ENCODE data around the gene DNAH10.

DNAH10 gene, protein sequence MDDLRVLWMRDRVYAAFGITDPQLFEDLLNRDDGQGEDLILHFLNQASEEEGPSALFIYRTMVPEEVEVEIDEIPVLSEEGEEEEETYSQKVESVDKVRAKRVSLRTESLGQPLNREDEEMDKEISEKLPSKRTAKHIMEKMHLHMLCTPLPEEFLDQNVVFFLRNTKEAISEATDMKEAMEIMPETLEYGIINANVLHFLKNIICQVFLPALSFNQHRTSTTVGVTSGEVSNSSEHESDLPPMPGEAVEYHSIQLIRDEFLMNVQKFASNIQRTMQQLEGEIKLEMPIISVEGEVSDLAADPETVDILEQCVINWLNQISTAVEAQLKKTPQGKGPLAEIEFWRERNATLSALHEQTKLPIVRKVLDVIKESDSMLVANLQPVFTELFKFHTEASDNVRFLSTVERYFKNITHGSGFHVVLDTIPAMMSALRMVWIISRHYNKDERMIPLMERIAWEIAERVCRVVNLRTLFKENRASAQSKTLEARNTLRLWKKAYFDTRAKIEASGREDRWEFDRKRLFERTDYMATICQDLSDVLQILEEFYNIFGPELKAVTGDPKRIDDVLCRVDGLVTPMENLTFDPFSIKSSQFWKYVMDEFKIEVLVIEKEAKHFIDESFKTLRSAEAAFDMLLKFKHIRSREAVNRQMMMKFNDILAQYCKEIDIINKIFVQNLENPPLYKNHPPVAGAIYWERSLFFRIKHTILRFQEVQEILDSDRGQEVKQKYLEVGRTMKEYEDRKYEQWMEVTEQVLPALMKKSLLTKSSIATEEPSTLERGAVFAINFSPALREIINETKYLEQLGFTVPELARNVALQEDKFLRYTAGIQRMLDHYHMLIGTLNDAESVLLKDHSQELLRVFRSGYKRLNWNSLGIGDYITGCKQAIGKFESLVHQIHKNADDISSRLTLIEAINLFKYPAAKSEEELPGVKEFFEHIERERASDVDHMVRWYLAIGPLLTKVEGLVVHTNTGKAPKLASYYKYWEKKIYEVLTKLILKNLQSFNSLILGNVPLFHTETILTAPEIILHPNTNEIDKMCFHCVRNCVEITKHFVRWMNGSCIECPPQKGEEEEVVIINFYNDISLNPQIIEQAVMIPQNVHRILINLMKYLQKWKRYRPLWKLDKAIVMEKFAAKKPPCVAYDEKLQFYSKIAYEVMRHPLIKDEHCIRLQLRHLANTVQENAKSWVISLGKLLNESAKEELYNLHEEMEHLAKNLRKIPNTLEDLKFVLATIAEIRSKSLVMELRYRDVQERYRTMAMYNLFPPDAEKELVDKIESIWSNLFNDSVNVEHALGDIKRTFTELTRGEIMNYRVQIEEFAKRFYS (N-terminal part only)

GRCh38 chr12:123761841-123762714, at the start of gene DNAH10:
TSS of gene DNAH10 (plus strand) at chr12:123762301. CDS start at chr12:123762337, 36 bp downstream.
- peak; percentile 4 for DNase-seq

- no peak for DNase-seq
Observed at GRCh38 chr12:123712780-123713319, 49.3 kb upstream of the DNAH10 start.

GRCh38 chr12:123713398-123713797, 48.7 kb upstream of the DNAH10 start:
- no peak for DNase-seq

DNA sequence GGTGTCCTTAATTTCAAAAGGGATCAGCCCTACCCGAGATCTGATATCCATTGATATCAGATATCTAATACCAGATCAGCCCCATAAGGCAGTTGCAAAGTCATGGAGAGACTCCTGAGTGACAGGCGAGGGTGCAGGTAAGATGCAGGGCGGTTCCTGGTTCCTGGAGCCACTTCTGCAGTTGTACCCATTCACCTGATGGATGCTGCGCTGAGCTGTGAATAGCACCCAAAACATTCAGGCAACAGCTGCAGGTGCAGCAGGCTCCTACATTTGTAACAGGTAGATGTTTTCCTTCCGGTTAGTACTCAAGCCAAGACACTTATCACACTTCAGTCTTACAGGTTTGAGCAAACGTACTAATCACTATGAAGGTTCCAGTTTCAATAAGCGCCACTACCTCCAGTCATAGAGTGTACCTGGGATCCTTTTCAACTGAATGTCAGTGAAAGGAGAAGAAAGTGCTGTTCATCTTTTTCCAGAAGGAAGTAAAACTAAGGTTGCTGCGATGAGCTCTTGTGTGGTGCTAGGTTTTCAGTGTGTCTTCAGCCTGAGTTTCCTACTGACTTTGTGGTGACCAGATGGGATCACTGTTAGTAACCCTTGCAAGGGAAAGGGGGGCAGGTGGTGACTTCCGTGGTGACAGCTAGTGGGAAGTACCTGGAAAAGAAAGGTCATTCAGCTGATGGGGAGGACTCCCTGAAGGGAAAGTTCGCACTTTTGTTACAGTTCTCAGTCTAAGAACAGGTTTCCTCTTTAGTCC, 48.1 kb upstream of the DNAH10 start:
- no peak for DNase-seq

GRCh38 chr12:123715195-123715594, 46.9 kb upstream of the DNAH10 start:
- no peak for DNase-seq

DNA sequence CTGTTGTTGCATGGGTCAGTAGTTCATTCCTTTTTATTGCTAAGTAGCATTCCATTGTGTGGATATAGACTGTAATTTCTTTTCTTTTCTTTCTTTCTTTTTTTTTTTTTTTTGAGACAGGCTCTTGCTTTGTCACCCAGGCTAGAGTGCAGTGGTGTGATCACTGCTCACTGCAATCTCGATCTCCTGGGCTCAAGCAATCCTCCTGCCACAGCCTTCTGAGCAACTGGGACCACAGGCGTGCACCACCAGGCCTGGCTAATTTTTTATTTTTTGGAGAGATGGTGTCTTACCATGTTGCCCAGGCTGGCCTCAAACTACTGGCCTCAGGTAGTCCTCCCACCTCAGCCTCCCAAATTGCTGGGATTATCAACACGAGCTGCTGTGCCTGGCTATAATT, 44.8 kb upstream of the DNAH10 start:
- no peak for DNase-seq

DNA sequence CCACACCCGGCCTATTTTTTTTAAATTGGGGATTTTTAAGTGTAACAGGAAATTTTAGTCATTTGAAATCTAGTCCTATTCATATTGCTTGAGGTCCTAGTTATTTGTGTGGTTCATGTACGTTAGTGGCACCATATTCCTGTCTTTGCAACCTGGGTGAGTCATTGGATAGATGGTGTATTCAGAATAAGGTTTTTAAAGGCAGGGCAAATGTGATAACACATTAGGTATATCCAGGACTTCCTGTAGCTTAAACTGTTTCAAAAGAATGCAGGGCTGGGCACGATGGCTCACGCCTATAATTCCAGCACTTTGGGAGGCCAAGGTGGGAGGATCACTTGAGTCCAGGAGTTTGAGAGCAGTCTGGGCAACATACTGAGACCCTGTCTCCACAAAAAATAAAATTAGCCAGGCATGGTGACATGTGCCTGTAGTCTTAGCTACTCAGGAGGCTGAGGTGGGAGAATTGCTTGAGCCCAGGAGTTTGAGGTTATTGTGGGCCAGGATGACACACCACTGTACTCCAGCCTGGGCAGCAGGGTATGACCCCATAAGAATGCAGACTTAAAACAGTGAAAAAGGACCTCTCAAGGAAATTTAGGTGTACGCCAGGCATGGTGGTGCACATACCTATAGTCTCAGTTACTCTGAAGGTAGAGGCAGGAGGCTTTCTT, 41.8 kb upstream of the DNAH10 start:
- DNase-seq: no peak

DNA sequence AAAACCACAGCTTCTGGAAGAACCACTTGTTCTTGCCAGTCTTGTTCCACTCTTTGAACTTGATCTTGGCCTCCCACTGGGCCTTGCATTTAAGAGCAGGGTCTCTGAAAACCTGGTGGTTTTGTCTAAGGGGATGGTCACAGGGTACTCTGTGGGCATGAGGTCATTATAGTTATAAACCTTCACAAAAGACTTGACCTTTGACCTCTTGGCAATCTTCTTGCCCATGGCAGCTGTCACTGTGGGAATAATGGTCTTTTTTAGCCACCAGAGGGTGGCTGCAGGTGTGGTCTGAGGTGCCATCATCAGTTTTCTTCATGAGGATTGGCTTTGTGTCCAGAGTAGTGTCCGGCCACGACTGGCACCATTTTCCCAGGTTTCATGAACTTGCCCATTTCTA, 40.9 kb upstream of the DNAH10 start:
- no peak for DNase-seq

DNA sequence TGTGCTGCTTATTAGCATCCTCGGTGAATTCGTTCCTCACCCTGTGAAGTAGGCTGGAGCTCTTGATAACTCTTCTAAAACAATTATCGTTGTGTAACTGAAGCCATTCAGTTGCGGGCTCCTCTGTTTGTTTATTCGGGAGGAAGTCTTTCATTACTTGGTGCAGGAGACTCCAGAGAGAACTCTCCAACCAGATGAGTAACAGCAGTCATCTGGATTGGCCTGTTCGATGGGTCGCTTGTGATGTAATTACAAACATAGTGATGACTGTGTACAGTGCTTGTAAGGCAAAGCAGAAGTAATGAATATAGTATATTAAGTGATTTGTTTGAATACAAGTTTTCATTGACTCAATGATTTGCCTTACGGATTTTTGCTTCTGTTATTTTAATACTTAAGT, 39.1 kb upstream of the DNAH10 start:
- DNase-seq: no peak

DNA sequence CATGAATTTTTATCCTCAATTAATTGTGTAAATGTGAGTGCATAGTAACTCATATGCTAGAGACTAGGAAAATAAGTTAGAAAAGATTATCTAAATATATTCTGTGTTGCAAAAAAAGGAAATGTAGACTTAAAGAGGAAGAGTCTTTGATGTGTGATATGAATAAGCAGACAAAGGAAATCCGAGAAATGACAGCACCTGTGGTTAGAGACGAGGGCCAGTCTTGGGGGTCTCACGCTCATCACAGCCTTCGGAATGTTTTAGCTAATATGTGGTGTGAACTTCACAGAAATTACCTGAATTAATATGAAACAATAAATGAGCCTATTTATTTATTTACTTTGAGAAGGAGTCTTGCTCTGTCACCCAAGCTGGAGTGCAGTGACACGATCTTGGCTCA, 38.3 kb upstream of the DNAH10 start:
- DNase-seq: no peak

DNA sequence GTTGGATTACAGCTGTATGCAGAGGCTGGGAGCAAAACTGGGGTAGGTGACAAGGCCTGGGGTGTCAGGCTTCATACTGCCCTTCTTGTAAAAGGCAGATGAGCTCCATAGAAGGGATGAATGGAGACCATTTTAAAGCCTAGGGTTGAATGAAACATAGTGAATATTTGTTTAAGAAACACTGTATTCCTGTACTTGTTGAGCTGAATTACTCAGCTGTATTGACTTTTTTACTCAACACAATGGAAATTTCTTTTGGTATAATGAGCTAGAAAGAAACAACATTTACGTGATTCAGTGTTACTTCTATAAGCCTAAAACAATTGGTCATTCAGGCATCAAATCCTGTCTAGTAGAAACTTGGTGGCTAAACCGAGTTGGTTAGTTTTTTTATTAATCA, 35.9 kb upstream of the DNAH10 start:
- no peak for DNase-seq

DNA sequence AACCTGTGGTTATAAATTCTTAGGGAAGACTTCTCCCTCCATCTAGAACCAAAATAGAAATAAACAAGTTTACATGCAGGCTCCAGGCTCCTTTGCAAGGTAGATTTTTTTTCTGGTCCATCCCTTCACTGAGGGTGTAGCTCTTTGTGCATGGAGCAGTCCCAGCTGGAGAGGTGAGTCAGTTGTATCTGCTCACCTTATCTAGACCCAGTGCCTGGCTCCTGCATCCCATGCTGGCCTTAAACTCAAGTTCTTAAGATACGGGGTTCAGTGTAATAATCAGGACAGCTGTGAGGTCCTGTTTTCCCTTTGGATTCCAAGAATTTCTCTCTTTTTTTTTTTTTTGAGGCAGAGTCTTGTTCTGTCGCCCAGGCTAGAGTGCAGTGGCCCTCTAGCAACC, 35.1 kb upstream of the DNAH10 start:
- no peak for DNase-seq

GRCh38 chr12:123727878-123728277, 34.2 kb upstream of the DNAH10 start:
- DNase-seq: no peak

DNA sequence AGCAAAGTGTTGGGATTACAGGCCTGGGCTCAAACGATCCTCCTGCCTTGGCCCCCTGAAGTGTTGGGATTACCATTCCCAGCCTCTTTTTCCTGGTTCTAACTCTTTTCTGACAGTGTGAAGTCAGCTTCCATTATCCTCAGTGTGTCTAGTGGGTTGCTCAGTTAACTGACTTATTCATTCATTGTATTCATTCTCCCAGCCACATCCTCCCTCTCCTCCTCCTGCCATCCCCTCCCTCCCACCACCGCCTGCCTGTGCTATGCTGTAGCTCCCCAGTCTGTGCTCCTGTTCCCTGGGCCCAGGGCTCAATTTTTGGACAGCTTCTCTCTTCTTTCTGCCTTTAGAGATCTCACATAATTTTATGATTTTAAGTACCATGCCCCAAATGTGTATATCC, 30.5 kb upstream of the DNAH10 start:
- no peak for DNase-seq

DNA sequence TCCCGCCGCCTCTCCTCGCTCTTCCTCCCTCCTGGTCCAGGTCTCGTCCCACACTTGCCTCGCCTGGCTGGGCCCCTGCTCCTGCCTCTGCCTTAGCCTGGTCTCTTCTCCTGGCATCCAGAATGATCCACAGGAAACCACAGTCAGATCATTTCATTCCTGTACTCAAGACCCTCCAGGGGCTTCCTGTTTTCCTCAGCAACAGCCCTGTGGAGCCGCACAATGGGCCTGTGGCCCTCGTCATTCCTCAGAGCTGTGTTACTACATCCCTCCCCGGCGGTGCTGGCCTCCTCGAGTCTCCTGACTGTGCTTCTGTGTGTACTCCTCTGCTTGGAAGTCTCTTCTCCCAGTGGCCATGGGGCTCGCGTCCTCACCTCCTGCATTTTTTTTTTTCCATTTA, 29.9 kb upstream of the DNAH10 start:
- DNase-seq: no peak

- DNase-seq: no peak
Observed at GRCh38 chr12:123733229-123733628, 28.9 kb upstream of the DNAH10 start.

DNA sequence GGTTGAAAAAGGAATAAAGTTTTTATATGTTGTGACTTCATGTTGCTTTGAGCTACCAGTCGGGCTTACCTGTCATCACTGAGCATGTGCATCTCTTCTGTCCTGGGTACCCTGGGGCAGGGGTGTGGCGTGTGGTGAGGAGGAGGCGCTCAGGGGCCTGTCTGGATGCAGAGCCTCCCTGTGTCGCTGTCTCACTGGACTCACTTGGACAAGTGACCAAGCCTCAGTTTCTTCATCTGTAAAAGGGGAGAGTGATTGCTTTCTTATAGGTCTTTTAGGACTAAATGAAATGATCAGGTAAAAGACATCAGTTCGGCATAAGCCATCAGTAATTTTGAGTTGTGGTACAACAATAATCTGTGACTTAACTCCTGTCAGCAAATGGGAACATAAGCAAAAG, 27.8 kb upstream of the DNAH10 start:
- no peak for DNase-seq

- no peak for DNase-seq
Observed at GRCh38 chr12:123741937-123742572, 20.0 kb upstream of the DNAH10 start.

DNA sequence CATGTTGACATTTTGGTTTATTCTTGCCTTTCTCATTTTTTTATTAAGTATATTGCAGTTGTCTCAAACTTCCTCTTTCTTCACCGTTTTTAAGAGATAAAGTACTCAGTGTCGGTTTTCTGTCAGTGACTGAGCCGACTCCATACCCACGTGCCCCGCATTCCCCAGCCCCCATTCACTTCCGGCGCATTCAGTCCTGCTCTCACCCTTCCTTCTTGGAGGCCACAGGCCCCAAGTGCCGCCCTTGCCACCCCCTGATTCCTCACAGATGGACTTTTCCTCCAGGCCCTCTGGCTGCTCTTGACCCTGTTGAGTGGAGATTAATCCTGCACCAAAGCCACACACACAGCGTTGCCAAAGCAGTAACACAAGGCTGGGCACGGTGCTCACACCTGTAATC, 19.1 kb upstream of the DNAH10 start:
- no peak for DNase-seq

- DNase-seq: no peak
Observed at GRCh38 chr12:123744836-123745235, 17.3 kb upstream of the DNAH10 start.

Data from COR-L47 (cell line).